Caco-2 (cell line): Measurements from ENCODE around the gene NCOR2. TPM values are rescaled to one million over a fixed set of nuclear protein-coding genes. Genes with fewer than 3 reads are reported as not detected.

Experiments used
- BruUV-seq: library from RNA; stranded (reverse); fragments of 400-500 nt; replicated peaks from 2 replicates; lab custom pipeline; 2021; lab: Mats Ljungman, UMichigan
- CTCF ChIA-PET: fragments of 300-600 bp; sonication (Branson Sonifier 250); formaldehyde crosslinking; loops from one replicate; lab custom pipeline; 2022; ENCODE audit warnings: antibody characterized with exemption; lab: Charles Lee
- POLR2A ChIA-PET: fragments of 300-600 bp; sonication (Branson Sonifier 250); formaldehyde crosslinking; loops from one replicate; lab custom pipeline; 2022; ENCODE audit warnings: antibody characterized with exemption; lab: Charles Lee
- DNase-seq, 2 experiments: peaks; one replicate each; pipeline versions ENCODE4 v3.0.0 to v3.0.0-alpha.2; 2020 to 2022
- H3K27me3 ChIP-seq: replicated peaks from 2 replicates; pipeline ENCODE4 v1.6.0; 2011; ENCODE audit warnings: low read length; ENCODE audit not compliant: control insufficient read depth, insufficient read depth
- H3K36me3 ChIP-seq: 2 replicates; pipeline ENCODE4 v1.5.1; 2011; ENCODE audit warnings: low read length; ENCODE audit not compliant: control insufficient read depth, insufficient read depth
- H3K4me1 ChIP-seq: fragments of 250-450 bp; sonication (Bioruptor Pico); 2 replicates; pipeline ENCODE4 v1.5.1; 2020; ENCODE audit warnings: mild to moderate bottlenecking
- H3K4me3 ChIP-seq: 2 replicates; pipeline ENCODE4 v1.5.1; 2011; ENCODE audit warnings: low read depth, mild to moderate bottlenecking, control low read depth, low read length
- H3K9me3 ChIP-seq: fragments of 250-450 bp; sonication (Bioruptor Pico); 2 replicates; pipeline ENCODE4 v1.5.1; 2020; ENCODE audit warnings: mild to moderate bottlenecking, moderate library complexity
- H3K27ac Mint-ChIP-seq: one replicate; pipeline ENCODE4 v1.8.0; 2022; ENCODE audit warnings: mixed read lengths; ENCODE audit not compliant: unreplicated experiment
- H3K27me3 Mint-ChIP-seq: one replicate; pipeline ENCODE4 v1.8.0; 2022; ENCODE audit warnings: mixed read lengths; ENCODE audit not compliant: insufficient read depth, unreplicated experiment
- H3K36me3 Mint-ChIP-seq: one replicate; pipeline ENCODE4 v1.8.0; 2022; ENCODE audit warnings: mild to moderate bottlenecking, mixed read lengths; ENCODE audit not compliant: insufficient read depth, unreplicated experiment
- H3K4me1 Mint-ChIP-seq: one replicate; pipeline ENCODE4 v1.8.0; 2022; ENCODE audit warnings: low read depth, mixed read lengths; ENCODE audit not compliant: unreplicated experiment
- H3K4me3 Mint-ChIP-seq: one replicate; pipeline ENCODE4 v1.8.0; 2022; ENCODE audit warnings: mild to moderate bottlenecking, moderate library complexity, mixed read lengths; ENCODE audit not compliant: unreplicated experiment
- H3K9me3 Mint-ChIP-seq: one replicate; pipeline ENCODE4 v1.8.0; 2022; ENCODE audit warnings: mixed read lengths; ENCODE audit not compliant: unreplicated experiment
- CTCF ChIP-seq, 2 experiments: fragments of 200-600 bp in 1 of 2; IDR thresholded peaks; 1 replicate in 1 of 2; 2 replicates in 1 of 2; pipeline versions ENCODE4 v1.5.1 to v1.8.0; 2011 to 2022; ENCODE audit warnings: antibody characterized with exemption in 1 of 2, control low read depth in 1 of 2, inconsistent platforms in 1 of 2, low read depth in 1 of 2, low read length in 1 of 2, mild to moderate bottlenecking in 1 of 2, moderate library complexity in 1 of 2; ENCODE audit not compliant: insufficient read depth in 1 of 2, severe bottlenecking in 1 of 2, unreplicated experiment in 1 of 2
- intact Hi-C: fragments of 100-400 bp; cut with micrococcal nuclease; formaldehyde crosslinking; loops from one replicate; pipeline ENCODE4 v1.10.0; 2022; ENCODE audit not compliant: unreplicated experiment
- total RNA-seq: library from RNA; stranded (reverse); gene quantifications from 2 replicates; pipeline ENCODE4 v1.2.3, GENCODE V29; 2022

The NCOR2 gene
- total RNA-seq, 1 experiment from 2014 or later: 250 TPM

GRCh38 chr12:124556074-124556466 lies 11.3 kb downstream of the NCOR2 start:
- no peak for TF ChIP-seq CTCF (IDR thresholded peaks at IDR 0.05; ENCODE audit: insufficient read depth in 1 of 2, low read depth in 1 of 2, low read length in 1 of 2, severe bottlenecking in 1 of 2, unreplicated experiment in 1 of 2)
- CTCF ChIA-PET: no interaction called here
- no peaks in the 10 kb centered on the region for H3K9me3 ChIP-seq
- BruUV-seq: no TSS peak
- Mint-ChIP-seq H3K27me3 (no peaks in the 10 kb centered on the region), H3K4me1 (peaks cover 14% of the 10 kb centered on the region), H3K36me3 (peaks cover 32% of the 10 kb centered on the region), H3K9me3 (no peaks in the 10 kb centered on the region), H3K4me3 (no peak overlapping the region), H3K27ac (no peak overlapping the region)
- no peak for DNase-seq
- intact Hi-C loops: no loop called here
- peaks cover 11% of the 10 kb centered on the region for H3K4me1 ChIP-seq
- POLR2A ChIA-PET: no interaction called here
- peaks cover 1% of the 10 kb centered on the region for H3K36me3 ChIP-seq
- no peak overlapping the region for H3K4me3 ChIP-seq
- H3K27me3 ChIP-seq: no peaks in the 10 kb centered on the region

- Mint-ChIP-seq H3K4me3 (no peak overlapping the region), H3K27ac (no peak overlapping the region), H3K4me1 (peaks cover 13% of the 10 kb centered on the region), H3K9me3 (no peaks in the 10 kb centered on the region), H3K36me3 (peaks cover 32% of the 10 kb centered on the region), H3K27me3 (no peaks in the 10 kb centered on the region)
- H3K27me3 ChIP-seq: no peaks in the 10 kb centered on the region
- no peaks in the 10 kb centered on the region for H3K9me3 ChIP-seq
- no peak overlapping the region for H3K4me3 ChIP-seq
- ChIA-PET POLR2A (no interaction called here), CTCF (no interaction called here)
- peaks cover 11% of the 10 kb centered on the region for H3K4me1 ChIP-seq
- no peak for DNase-seq
- no TSS peak for BruUV-seq
- peaks cover 1% of the 10 kb centered on the region for H3K36me3 ChIP-seq
- intact Hi-C loops: no loop called here
- TF ChIP-seq CTCF (IDR thresholded peaks at IDR 0.05; ENCODE audit: insufficient read depth in 1 of 2, low read depth in 1 of 2, low read length in 1 of 2, severe bottlenecking in 1 of 2, unreplicated experiment in 1 of 2): no peak
These were observed 12.0 kb downstream of the NCOR2 start for GRCh38 chr12:124555168-124556073.

- intact Hi-C loops: no loop called here
- CTCF ChIA-PET: no interaction called here
- Mint-ChIP-seq H3K36me3 (peaks cover 32% of the 10 kb centered on the region), H3K27me3 (no peaks in the 10 kb centered on the region), H3K27ac (no peak overlapping the region), H3K9me3 (no peaks in the 10 kb centered on the region), H3K4me3 (no peak overlapping the region), H3K4me1 (peaks cover 13% of the 10 kb centered on the region)
- no peak for TF ChIP-seq CTCF (IDR thresholded peaks at IDR 0.05; ENCODE audit: insufficient read depth in 1 of 2, low read depth in 1 of 2, low read length in 1 of 2, severe bottlenecking in 1 of 2, unreplicated experiment in 1 of 2)
- H3K27me3 ChIP-seq: no peaks in the 10 kb centered on the region
- DNase-seq: no peak
- H3K9me3 ChIP-seq: no peaks in the 10 kb centered on the region
- H3K4me3 ChIP-seq: no peak overlapping the region
- POLR2A ChIA-PET: no interaction called here
- H3K36me3 ChIP-seq: peaks cover 1% of the 10 kb centered on the region
- H3K4me1 ChIP-seq: peaks cover 6% of the 10 kb centered on the region
- BruUV-seq: no TSS peak
These were observed 12.9 kb downstream of the NCOR2 start for GRCh38 chr12:124554429-124555029.
